Naive thymus-derived CD4-positive, alpha-beta T cell (primary cell): Measurements from ENCODE around the gene HINT1. TPM values are rescaled to one million over a fixed set of nuclear protein-coding genes. Genes with fewer than 3 reads are reported as not detected.
"Not testable (repeated sequence)": the region's sequence is repeated elsewhere in the genome, so short reads cannot be mapped to it uniquely, and the experiment has no call there.

Experiments
- ATAC-seq: fragments of 150-1000 bp; cut with Tn5 transposase; 2 replicates; pipeline ENCODE4 v1.10.0; 2021; ENCODE audit warnings: mild to moderate bottlenecking, moderate library complexity
- CTCF ChIA-PET: fragments of 350-600 bp; sonication (Branson Sonifier 250); formaldehyde crosslinking; loops from one replicate; lab custom pipeline; 2021; ENCODE audit warnings: antibody characterized with exemption; lab: Charles Lee
- POLR2A ChIA-PET: fragments of 350-600 bp; sonication (Branson Sonifier 250); formaldehyde crosslinking; loops from one replicate; lab custom pipeline; 2021; ENCODE audit warnings: antibody characterized with exemption, inconsistent platforms; lab: Charles Lee
- DNase-seq, 9 donors: peaks; one replicate each; pipeline versions ENCODE4 v3.0.0 to v3.0.0-alpha.2; 2020 to 2022; ENCODE audit warnings: mixed read lengths in 1 of 9
- H3K27ac ChIP-seq: one replicate; pipeline ENCODE4 v1.7.0; 2013; ENCODE audit warnings: mild to moderate bottlenecking, low read depth, low read length, moderate library complexity
- H3K27me3 ChIP-seq, 2 donors: one replicate each; pipeline ENCODE4 v1.7.0; 2013; ENCODE audit warnings: low read length in 2 of 2, mild to moderate bottlenecking in 2 of 2, moderate library complexity in 2 of 2; ENCODE audit not compliant: control insufficient read depth in 2 of 2, insufficient read depth in 2 of 2
- H3K36me3 ChIP-seq, 3 experiments: 1 replicate in 2 of 3; 2 replicates in 1 of 3; pipeline ENCODE4 v1.7.0; 2013; ENCODE audit warnings: low read length in 3 of 3, mild to moderate bottlenecking in 3 of 3, moderate library complexity in 1 of 3; ENCODE audit not compliant: insufficient read depth in 3 of 3, control insufficient read depth in 2 of 3
- H3K4me1 ChIP-seq, 2 donors: one replicate each; pipeline ENCODE4 v1.7.0; 2013; ENCODE audit warnings: low read length in 2 of 2, mild to moderate bottlenecking in 2 of 2, moderate library complexity in 1 of 2; ENCODE audit not compliant: control insufficient read depth in 2 of 2, insufficient read depth in 2 of 2
- H3K4me3 ChIP-seq: 2 replicates; pipeline ENCODE4 v1.7.0; 2013; ENCODE audit warnings: mild to moderate bottlenecking, low read length
- H3K9me3 ChIP-seq, 3 experiments: 1 replicate in 2 of 3; 2 replicates in 1 of 3; pipeline ENCODE4 v1.7.0; 2013; ENCODE audit warnings: low read length in 3 of 3; ENCODE audit not compliant: control insufficient read depth in 2 of 3
- H3K27ac Mint-ChIP-seq, 9 donors: one replicate each; pipeline ENCODE4 v1.8.0; 2020 to 2022; ENCODE audit warnings: mixed read lengths in 9 of 9, mild to moderate bottlenecking in 8 of 9, moderate library complexity in 5 of 9, inconsistent platforms in 2 of 9
- H3K27me3 Mint-ChIP-seq, 5 donors: one replicate each; pipeline ENCODE4 v1.8.0; 2021 to 2022; ENCODE audit warnings: mixed read lengths in 5 of 5, mild to moderate bottlenecking in 1 of 5
- H3K36me3 Mint-ChIP-seq, 5 donors: one replicate each; pipeline ENCODE4 v1.8.0; 2020 to 2022; ENCODE audit warnings: mixed read lengths in 5 of 5, mild to moderate bottlenecking in 3 of 5, inconsistent platforms in 1 of 5
- H3K4me1 Mint-ChIP-seq, 7 donors: one replicate each; pipeline ENCODE4 v1.8.0; 2020 to 2022; ENCODE audit warnings: mixed read lengths in 7 of 7, mild to moderate bottlenecking in 3 of 7, inconsistent platforms in 1 of 7
- H3K4me3 Mint-ChIP-seq, 10 donors: one replicate each; pipeline ENCODE4 v1.8.0; 2020 to 2022; ENCODE audit warnings: mild to moderate bottlenecking in 10 of 10, mixed read lengths in 10 of 10, moderate library complexity in 6 of 10, inconsistent platforms in 2 of 10
- H3K9me3 Mint-ChIP-seq, 11 donors: one replicate each; pipeline ENCODE4 v1.8.0; 2020 to 2022; ENCODE audit warnings: mixed read lengths in 11 of 11, mild to moderate bottlenecking in 4 of 11, inconsistent platforms in 1 of 11, moderate library complexity in 1 of 11
- intact Hi-C, 2 donors: fragments of 100-400 bp; cut with micrococcal nuclease; formaldehyde crosslinking; loops; one replicate each; pipeline ENCODE4 v1.15.1; 2023
- polyA plus RNA-seq, 2 donors: library from polyadenylated mRNA; unstranded; fragments of 300-500 nt; fragmentation: Illumina TruSeq; gene quantifications; one replicate each; pipeline ENCODE4 v1.2.3, GENCODE V29; 2021
- total RNA-seq, 6 experiments: library from RNA in 5 of 6; stranded (reverse) in 5 of 6; gene quantifications; 1 replicate in 5 of 6; 2 replicates in 1 of 6; pipeline ENCODE4 v1.2.3 and lab custom pipeline; 2021 to 2026

Gene HINT1
- total and polyA plus RNA-seq, 7 experiments from 2014 or later: 172 to 376 (median 241) TPM

DNA sequence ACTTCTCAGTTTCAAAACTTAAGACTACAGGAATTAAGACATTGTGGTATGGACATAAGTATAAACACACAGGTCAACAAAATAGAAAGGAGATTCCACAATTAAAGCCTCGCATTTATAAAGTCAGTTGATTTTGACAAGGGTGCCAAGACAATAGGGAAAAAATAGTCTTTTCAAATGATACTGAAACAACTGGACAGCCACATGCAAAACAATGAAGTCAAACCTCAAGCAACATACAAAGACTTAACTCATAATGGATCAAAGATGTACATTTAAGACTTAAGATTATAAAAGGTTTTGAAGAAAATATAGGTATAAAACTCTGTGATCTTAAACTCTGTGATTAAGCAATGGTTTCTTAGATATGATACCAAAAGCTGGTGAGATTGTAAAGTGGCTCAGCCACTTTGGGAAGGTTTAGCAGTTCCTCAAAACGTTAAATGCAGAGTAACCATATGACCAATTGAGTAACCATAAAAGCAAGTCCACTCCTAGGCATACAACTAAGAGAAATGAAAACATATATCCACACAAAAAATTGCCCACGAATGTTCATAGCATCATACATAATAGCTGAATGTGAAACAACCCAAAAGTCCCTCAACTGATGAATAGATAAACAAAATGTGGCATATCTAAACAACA, 22.0 kb downstream of the HINT1 start:
- H3K4me1 ChIP-seq: no peaks in the 10 kb centered on the region
- Mint-ChIP-seq H3K27ac (no peak overlapping the region), H3K4me1 (peaks cover 0 to 16% (median 10%) of the 10 kb centered on the region in 7 donors), H3K27me3 (peaks cover 0 to 3% (median 0%) of the 10 kb centered on the region in 5 donors), H3K9me3 (peaks cover 0 to 9% (median 2%) of the 10 kb centered on the region in 11 donors), H3K4me3 (no peak overlapping the region), H3K36me3 (peaks cover 0 to 11% (median 0%) of the 10 kb centered on the region in 5 donors)
- ChIA-PET POLR2A (interaction anchor here (1.4 kb wide), 1 partner anchor 10 kb away, joined by 4 read pairs; no protein-coding TSS in a partner anchor), CTCF (no interaction called here)
- DNase-seq (no peak), ATAC-seq (no peak)
- no peaks in the 10 kb centered on the region for H3K27me3 ChIP-seq
- H3K27ac ChIP-seq: no peak overlapping the region
- no peaks in the 10 kb centered on the region for H3K36me3 ChIP-seq
- peaks cover 0 to 3% (median 0%) of the 10 kb centered on the region in 3 experiments for H3K9me3 ChIP-seq
- intact Hi-C loops: no loop called here
- H3K4me3 ChIP-seq: no peak overlapping the region

DNA sequence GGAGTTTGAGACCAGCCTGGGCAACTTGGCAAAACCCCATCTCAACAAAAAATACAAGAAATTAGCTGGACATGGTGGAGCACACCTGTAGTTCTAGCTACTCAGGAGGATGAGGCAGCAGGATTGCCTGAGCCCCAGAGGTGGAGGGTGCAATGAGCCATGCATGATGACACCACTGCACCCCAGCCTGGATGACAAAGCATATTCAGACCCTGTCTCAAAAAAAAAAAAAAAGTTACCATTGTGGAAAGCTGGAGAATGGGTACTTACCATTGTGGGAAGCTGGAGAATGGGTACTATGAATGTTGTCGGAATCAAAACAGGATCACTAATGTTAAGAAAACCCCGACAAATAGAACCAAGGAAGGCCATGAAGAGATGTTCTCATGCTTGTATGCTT, 25.7 kb downstream of the HINT1 start:
- peaks cover 0 to 14% (median 5%) of the 10 kb centered on the region in 5 donors for H3K36me3 Mint-ChIP-seq
- H3K4me3 Mint-ChIP-seq: no peak overlapping the region
- Histone ChIP-seq H3K4me3 (no peak overlapping the region), H3K9me3 (peaks cover 0 to 3% (median 0%) of the 10 kb centered on the region in 3 experiments), H3K4me1 (peaks cover 0 to 5% of the 10 kb centered on the region in 2 donors), H3K27ac (no peak overlapping the region), H3K27me3 (no peaks in the 10 kb centered on the region), H3K36me3 (no peaks in the 10 kb centered on the region)
- DNase-seq: no peak
- ATAC-seq: no peak
- no peak overlapping the region for H3K27ac Mint-ChIP-seq
- intact Hi-C loops: no loop called here
- H3K4me1 Mint-ChIP-seq: peaks cover 6 to 43% (median 33%) of the 10 kb centered on the region in 7 donors
- H3K27me3 Mint-ChIP-seq: peaks cover 0 to 12% (median 0%) of the 10 kb centered on the region in 5 donors
- H3K9me3 Mint-ChIP-seq: peaks cover 3 to 27% (median 9%) of the 10 kb centered on the region in 11 donors
- CTCF ChIA-PET: interaction anchor here (0.6 kb wide), 1 partner anchor 268 kb away, joined by 4 read pairs; no protein-coding TSS in a partner anchor
- POLR2A ChIA-PET: interaction anchor here (0.6 to 0.8 kb wide), 4 partner anchors 25 to 243 kb away, joined by 3 to 4 read pairs (median 3); no protein-coding TSS in a partner anchor

DNA sequence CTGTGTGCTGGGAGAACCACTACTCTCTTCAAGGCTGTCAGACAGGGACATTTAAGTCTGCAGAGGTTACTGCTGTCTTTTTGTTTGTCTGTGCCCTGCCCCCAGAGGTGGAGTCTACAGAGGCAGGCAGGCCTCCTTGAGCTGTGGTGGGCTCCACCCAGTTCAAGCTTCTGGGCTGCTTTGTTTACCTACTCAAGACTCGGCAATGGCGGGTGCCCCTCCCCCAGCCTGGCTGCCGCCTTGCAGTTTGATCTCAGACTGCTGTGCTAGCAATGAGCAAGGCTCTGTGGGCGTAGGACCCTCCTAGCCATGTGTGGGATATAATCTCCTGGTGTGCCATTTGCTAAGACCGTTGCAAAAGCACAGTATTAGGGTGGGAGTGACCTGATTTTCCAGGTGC, 26.6 kb downstream of the HINT1 start:
- H3K9me3 Mint-ChIP-seq: peaks cover 3 to 27% (median 7%) of the 10 kb centered on the region in 11 donors
- peaks cover 0 to 11% (median 0%) of the 10 kb centered on the region in 5 donors for H3K27me3 Mint-ChIP-seq
- peak overlapping the region in 7 of 10 donors; percentile 43 to 75 (median 65) for H3K4me3 Mint-ChIP-seq
- CTCF ChIA-PET, ATAC-seq, H3K27ac ChIP-seq, H3K36me3 ChIP-seq, H3K27me3 ChIP-seq, H3K4me3 ChIP-seq, H3K9me3 ChIP-seq, H3K4me1 ChIP-seq, intact Hi-C loops: not testable (repeated sequence)
- peak in 5 of 9 donors; percentile 16 to 62 (median 36) for DNase-seq
- peak overlapping the region in 6 of 9 donors; percentile 49 to 83 (median 68) for H3K27ac Mint-ChIP-seq
- H3K4me1 Mint-ChIP-seq: peaks cover 6 to 43% (median 33%) of the 10 kb centered on the region in 7 donors
- peaks cover 0 to 14% (median 5%) of the 10 kb centered on the region in 5 donors for H3K36me3 Mint-ChIP-seq
- POLR2A ChIA-PET: interaction anchor here (0.6 to 1.1 kb wide), 3 partner anchors 18 to 202 kb away, joined by 3 to 6 read pairs (median 3); no protein-coding TSS in a partner anchor

DNA sequence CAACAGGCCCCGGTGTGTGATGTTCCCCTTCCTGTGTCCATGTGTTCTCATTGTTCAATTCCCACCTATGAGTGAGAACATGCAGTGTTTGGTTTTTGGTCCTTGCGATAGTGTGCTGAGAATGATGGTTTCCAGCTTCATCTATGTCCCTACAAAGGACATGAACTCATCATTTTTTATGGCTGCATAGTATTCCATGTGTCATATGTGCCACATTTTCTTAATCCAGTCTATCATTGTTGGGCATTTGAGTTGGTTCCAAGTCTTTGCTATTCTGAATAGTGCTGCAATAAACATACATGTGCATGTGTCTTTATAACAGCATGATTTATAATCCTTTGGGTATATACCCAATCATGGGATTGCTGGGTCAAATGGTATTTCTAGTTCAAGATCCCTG, 32.0 kb downstream of the HINT1 start:
- H3K4me3 ChIP-seq, H3K4me1 ChIP-seq, CTCF ChIA-PET, H3K9me3 ChIP-seq, H3K36me3 ChIP-seq, H3K27ac ChIP-seq, ATAC-seq, POLR2A ChIA-PET, H3K4me3 Mint-ChIP-seq, H3K27me3 ChIP-seq, intact Hi-C loops, H3K27ac Mint-ChIP-seq, DNase-seq: not testable (repeated sequence)
- Mint-ChIP-seq H3K4me1 (peaks cover 3 to 31% (median 23%) of the 10 kb centered on the region in 7 donors), H3K36me3 (peaks cover 0 to 13% (median 7%) of the 10 kb centered on the region in 5 donors), H3K27me3 (peaks cover 0 to 13% (median 0%) of the 10 kb centered on the region in 5 donors), H3K9me3 (peaks cover 3 to 26% (median 11%) of the 10 kb centered on the region in 11 donors)

DNA sequence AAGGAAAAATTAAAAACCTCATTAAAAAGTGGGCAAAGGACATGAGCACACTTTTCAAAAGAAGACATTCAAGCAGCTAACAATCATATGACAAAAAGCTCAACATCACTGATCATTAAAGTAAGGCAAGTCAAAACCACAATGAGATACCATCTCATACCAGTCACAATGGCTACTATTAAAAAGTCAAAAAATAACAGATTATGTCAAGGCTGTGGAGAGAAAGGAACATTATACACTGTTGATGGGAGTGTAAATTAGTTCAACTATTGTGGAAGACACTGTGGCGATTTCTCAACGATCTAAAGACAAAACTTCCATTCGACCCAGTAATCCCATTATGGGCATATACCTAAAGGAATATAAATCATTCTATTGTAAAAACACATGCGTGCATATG, 35.8 kb downstream of the HINT1 start:
- CTCF ChIA-PET: no interaction called here
- POLR2A ChIA-PET: no interaction called here
- Histone ChIP-seq H3K36me3 (no peaks in the 10 kb centered on the region), H3K9me3 (no peaks in the 10 kb centered on the region), H3K27ac (no peak overlapping the region), H3K27me3 (no peaks in the 10 kb centered on the region), H3K4me3 (no peak overlapping the region), H3K4me1 (no peaks in the 10 kb centered on the region)
- DNase-seq: no peak
- Mint-ChIP-seq H3K36me3 (peaks cover 4 to 16% (median 6%) of the 10 kb centered on the region in 5 donors), H3K27me3 (peaks cover 0 to 4% (median 0%) of the 10 kb centered on the region in 5 donors), H3K4me3 (no peak overlapping the region), H3K9me3 (peaks cover 0 to 23% (median 11%) of the 10 kb centered on the region in 11 donors), H3K27ac (no peak overlapping the region), H3K4me1 (peaks cover 0 to 1% (median 0%) of the 10 kb centered on the region in 7 donors)
- ATAC-seq: no peak
- intact Hi-C loops: no loop called here

DNA sequence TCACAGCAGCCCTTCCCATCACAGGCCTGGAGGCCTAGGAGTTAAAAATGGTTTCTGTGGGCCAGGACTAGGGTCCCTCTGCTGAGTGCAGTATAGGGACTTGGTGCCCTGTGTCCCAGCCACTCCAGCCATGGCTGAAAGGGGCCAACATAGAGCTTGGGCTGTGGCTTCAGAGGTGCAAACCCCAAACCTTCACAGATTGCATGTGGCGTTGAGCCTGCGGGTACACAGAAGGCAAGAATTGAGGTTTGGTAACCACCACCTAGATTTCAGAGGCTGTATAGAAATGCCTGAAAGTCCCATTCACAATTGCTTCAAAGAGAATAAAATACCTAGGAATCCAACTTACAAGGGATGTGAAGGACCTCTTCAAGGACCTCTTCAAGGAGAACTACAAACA, 37.8 kb downstream of the HINT1 start:
- H3K36me3 ChIP-seq, H3K27ac ChIP-seq, H3K27me3 ChIP-seq, intact Hi-C loops, H3K4me3 ChIP-seq, H3K27ac Mint-ChIP-seq, H3K9me3 ChIP-seq, H3K27me3 Mint-ChIP-seq, H3K4me1 ChIP-seq, H3K4me3 Mint-ChIP-seq, ATAC-seq, CTCF ChIA-PET, H3K4me1 Mint-ChIP-seq, POLR2A ChIA-PET, DNase-seq: not testable (repeated sequence)
- H3K36me3 Mint-ChIP-seq: peaks cover 2 to 16% (median 10%) of the 10 kb centered on the region in 5 donors
- H3K9me3 Mint-ChIP-seq: peaks cover 0 to 25% (median 12%) of the 10 kb centered on the region in 11 donors
